Hindlimb muscle (tissue), 1 donor: Measurements from ENCODE around the gene MIX23. TPM values are rescaled to one million over a fixed set of nuclear protein-coding genes. Genes with fewer than 3 reads are reported as not detected.

Experiments
- DNase-seq: peaks from one replicate; pipeline ENCODE4 v3.0.0-alpha.2; 2013
- polyA plus RNA-seq: library from polyadenylated mRNA; unstranded; fragments of 120-200 nt; gene quantifications from one replicate; pipeline ENCODE4 v1.2.1, GENCODE V29; 2013; ENCODE audit not compliant: insufficient read length

The MIX23 gene
- polyA plus RNA-seq, result 26.1 TPM

DNA sequence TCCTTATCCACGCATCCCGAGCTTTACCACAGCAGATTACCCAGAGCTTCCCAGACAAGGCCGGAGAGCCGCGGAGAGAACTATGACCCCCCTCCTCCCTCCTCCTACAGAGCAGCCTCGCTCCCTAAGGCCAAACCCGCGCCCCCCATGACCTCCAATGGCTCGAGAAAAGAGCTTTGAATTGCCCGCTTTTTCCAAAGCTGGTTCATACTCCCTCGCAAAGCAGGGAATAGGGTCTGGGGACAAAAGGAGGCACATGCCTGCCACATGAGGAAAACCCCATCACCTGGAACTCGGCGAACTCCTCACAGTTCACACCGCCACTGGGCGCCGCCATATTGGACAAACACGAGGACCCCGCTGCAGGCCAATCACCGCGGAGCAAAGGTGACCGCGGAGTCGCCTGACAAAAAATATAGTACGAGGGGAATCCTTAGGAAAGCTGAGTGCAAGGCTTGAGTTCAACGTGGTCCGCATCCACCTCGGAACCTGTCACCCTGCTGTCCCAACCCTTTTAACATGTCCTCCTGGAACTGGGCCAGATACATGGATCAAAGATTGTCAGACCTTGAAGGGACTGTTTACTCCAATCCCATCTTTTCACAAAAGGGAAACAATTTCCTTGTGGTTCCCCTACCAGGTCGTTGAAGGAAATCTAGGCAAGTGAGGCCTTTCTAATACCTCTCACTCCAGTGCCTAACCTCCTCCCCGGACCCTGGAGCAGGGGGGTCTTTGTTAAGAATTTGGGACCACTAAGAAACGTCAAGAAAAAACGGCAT is at the start of gene MIX23:
Gene MIX23 (minus strand): TSS at position 344 of the 779 bp plus-strand sequence. CDS start 7 bp downstream, at position 337.
- DNase-seq, result peak; percentile 90

DNA sequence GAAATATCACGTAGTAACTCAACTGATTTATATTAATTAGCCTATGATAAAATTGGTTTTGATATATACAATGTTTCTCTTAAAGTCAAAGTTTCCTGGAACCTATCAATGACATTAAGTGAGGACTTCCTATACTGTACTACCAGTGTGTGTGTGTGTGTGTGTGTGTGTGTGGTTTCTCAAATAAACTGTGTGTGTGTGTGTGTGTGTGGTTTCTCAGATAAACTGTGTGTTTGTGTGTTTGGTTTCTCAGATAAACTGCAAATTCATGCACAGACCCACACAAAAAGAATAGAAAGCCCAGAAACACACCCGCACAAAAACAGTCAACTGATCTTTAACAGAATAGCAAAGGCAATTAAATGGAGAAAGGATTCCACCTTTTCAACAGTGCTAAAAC is 47.3 kb upstream of the MIX23 start:
- no peak for DNase-seq

DNA sequence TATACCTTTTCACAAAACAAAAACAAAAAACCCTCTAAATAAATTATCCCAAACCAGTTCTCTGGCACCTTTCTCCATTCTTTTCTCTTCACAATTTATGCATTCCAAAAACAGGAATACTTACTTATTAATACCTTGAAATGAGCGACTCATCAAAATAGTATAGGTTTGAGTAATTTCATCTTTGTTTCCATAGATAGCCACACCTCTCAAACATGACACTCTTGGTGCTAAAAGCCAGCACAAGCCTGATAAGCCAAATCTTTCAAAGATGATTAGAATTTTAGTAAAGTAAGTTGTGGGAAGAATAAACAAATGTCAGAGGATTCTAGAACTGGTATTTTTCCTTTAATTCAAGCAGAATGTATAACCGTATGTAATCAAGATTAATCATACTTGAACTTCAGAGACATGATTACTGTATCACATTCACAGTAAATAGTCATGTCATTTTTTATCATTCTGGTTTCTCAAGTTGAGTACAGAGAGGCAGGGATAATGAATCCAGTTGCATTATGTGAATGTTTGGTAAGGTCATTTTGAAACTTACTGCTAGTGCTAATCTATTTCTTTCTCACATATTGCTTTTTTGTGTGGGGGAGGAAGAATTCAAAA is 44.9 kb upstream of the MIX23 start:
- no peak for DNase-seq

GRCh38 chr3:122421836-122422235 is 38.8 kb upstream of the MIX23 start:
- DNase-seq, result no peak

GRCh38 chr3:122421101-122421500 is 38.1 kb upstream of the MIX23 start:
- no peak for DNase-seq

DNA sequence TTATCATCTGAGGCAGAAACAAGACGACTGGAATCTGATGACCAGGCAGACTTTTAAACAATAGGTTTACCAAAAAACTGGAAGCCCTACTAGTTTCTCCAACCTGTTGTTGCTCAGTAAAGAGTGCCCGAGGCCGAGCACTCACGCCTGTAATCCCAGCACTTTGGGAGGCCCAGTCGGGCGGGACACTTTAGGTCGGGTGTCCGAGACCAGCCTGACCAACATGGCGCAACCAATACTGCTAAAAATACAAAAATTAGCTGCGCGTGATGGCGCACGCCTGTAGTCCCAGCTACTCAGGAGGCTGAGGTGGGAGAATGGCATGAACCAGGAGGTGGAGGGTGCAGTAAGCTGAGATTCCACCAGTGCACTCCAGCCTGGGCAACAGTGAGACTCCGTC is 33.9 kb upstream of the MIX23 start:
- no peak for DNase-seq

DNA sequence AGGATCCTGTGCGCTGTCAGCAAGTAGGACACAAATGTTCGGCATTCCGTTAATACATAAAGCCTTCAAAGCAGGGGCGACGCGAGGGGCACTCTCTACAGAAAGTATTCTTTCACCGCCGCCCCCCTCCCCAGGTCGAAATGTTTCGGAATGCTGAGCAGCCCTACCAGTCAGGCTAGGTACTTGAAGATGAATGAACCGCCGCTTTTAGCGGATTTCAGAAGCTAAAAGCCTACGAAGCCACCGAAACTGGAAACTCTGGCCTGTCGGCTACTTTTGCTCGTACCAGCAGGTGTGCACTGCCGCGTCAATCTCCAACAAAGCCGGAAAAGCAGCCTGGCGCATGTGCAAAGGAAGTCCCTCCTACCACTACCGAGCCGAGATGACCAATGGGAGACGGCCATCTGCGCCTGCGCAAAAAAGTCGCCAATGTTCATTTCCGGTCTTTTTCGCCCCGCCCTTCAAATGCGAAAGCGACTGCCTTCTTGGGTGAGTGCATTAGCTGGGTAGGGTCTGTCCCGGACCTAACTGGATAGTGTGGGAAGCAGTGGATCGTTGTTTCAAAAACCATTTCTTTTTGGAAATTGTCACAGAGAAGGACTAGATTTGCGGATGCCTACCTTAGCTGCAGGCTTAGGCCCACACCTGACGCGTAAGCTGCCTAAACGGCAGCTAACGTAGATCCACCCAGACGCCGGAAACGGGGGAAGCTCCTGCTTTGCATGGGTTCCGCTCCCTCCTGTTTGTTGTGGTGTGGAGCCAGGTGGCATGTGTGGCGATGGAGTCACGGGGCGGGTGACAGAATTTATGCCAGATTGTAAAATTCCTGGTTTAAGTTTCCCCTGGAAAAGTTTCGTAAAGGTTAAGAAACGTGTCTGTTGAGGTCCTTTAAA is 33.0 kb upstream of the MIX23 start, which contains the start of gene WDR5B:
Gene WDR5B (minus strand): TSS at position 301 of the 893 bp plus-strand sequence. CDS start 534 bp downstream, outside the sequence.
- DNase-seq, result peak; percentile 97

DNA sequence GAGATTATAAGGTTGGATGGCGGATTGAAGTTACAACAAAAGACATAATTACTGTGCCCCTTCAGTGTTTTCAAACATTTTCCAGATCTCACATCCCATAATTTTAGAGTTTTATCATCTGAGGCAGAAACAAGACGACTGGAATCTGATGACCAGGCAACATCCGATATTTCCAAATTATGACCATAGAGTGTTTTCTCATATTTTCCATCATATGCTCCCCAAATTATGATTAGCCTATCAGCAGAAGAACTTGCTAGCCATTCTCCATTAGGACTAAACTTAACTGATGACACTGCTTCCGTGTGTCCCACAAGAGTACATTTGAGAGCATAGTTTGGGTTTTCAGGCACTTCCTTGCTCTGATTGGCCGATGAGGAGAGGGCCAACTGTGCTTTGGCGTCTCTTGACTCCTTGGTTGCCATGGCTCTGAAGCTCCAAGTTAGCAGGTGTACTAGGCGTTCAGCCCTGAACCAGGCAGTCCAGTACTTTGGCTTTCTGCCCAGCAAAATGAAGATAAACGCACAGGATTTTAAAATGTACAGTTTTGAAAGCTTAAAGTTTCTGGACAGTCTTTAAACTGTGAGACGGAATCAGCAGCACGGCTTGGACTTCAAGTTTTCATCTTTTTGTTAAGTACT is 32.2 kb upstream of the MIX23 start:
- peak; percentile 37 for DNase-seq

GRCh38 chr3:122414391-122414790 is 31.4 kb upstream of the MIX23 start:
- DNase-seq, result no peak

- DNase-seq, result no peak
Observed at GRCh38 chr3:122410639-122411038, 27.6 kb upstream of the MIX23 start.

DNA sequence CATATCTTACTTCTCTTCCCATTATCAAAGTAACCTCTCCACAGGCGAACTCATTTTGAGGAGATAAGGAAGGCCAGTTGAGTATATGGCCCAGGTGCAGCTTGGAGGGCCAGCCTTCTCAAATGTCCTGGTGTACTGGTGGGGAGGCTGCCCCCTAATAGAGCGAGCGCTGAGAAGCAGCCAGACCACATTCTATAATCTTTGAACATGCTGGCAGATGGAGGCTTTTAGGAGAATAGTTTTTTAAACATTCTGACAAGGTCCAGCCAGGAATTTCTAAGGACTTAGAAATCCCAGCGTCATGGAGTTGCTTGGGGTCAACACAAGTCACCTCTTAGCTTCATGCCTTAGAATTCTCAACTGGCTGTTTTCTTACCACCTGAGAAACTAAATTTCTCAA is 27.1 kb upstream of the MIX23 start:
- DNase-seq, result no peak

DNA sequence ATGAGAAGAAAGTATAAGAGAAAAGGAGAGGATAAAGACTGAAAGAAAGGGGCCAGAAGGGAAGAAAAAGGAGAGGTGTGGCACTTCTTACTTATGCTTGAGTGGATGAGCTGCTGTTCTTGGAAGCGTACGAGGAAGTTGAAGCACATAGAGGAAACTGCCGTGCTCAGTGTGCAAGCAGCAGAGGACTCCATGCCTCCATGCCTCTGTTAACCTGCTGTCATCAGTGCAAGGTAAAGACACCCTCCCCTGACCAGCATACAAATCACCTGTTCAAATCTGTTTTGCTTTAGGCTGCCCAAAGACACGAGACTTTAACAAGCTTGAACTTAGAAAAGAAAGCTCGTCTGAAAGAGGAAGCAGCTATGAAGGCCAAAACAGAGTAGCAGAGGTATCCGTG is 26.4 kb upstream of the MIX23 start:
- DNase-seq, result no peak

DNA sequence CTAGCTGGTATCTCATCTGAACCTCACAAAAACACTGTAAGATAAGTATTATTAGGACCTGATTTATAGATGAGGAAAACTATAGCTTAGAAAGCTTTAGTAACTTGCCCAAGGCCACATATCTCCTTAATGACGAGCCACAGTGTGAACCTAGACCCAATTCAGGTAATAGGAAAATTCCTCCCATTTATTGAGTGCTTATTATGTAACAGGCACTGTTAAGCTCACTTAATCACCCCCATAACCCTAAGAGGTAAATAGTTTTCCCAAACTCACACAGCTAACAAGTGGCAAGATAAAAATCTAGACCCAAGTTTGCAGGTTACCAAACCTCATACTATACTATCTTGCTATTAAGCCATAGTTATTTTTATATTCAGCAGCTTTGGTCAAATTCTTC is 24.9 kb upstream of the MIX23 start:
- DNase-seq, result no peak

GRCh38 chr3:122406198-122406597 is 23.2 kb upstream of the MIX23 start:
- no peak for DNase-seq

DNA sequence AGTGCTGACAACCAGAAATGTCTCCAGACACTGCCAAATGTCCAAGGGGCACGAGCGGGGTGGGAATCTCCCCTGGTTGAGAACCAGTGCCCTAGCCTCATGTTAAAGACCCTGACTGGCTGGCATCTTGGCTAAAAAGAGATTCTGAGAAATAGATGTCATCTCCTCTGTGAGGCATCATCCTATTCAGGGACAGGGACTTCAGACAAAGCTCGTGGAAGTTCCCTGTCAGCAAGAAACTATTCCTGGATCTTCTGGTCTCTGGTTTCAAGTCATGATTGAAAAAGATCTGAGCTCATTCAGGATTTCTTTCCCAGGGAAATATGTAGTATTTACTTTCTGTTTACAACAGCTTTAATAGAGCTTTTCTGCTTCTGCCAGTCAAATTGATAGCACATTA is 22.0 kb upstream of the MIX23 start:
- DNase-seq, result no peak

GRCh38 chr3:122403489-122403888 is 20.5 kb upstream of the MIX23 start:
- DNase-seq, result no peak

GRCh38 chr3:122398920-122399319 is 15.9 kb upstream of the MIX23 start:
- DNase-seq, result no peak

DNA sequence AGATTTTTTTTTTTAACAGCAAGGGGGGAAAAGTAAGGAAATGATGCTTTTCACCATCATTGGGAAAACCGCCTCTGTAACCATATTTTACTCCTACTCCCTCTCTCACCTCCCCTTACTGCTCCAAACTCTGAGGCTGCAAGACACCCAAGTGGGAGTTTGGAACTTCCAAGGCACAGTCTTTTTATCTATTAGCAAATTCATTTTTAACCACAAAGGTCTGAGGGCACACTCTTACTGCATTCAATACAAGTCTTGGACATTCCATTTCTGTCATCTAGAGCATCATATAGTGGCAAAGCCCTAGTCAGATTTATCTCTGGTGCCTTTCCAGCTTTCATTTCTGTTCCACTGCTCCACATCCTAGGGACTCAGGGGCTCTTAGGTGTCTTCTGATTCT is 14.2 kb upstream of the MIX23 start:
- no peak for DNase-seq

- no peak for DNase-seq
Observed at GRCh38 chr3:122396511-122396910, 13.5 kb upstream of the MIX23 start.

DNA sequence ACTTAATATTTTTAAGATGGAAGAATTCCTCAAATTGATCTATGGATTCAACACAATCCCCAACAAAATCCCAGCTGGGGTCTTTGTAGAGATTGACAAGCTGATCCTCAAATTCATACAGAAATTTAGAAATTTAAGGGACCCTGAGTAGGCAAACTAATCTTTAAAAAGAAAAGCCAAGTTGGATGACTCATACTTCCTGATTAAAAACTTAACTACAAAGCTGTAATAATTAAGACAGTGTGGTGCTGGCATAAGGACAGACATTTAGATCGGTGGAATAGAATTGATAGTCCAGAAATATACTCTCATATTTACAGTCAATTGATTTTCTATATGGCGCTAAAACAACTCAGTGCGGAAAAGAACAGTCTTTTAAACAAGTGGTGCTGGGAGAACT is 12.6 kb upstream of the MIX23 start:
- no peak for DNase-seq

- DNase-seq, result no peak
Observed at GRCh38 chr3:122394173-122394572, 11.1 kb upstream of the MIX23 start.
